AG09319 (cell line): ENCODE measurements around the gene MLC1.

ENCODE experiments used
- DNase-seq: peaks from one replicate; pipeline ENCODE4 v3.0.0-alpha.2; 2010; ENCODE audit warnings: low read depth; ENCODE audit errors: extremely low read depth
- TF ChIP-seq, protein P1 (sequence below): IDR thresholded peaks from 2 replicates; pipeline ENCODE4 v1.5.1; 2011; ENCODE audit warnings: low read depth, mild to moderate bottlenecking, inconsistent platforms, low read length, moderate library complexity

MLC1 gene

DNA sequence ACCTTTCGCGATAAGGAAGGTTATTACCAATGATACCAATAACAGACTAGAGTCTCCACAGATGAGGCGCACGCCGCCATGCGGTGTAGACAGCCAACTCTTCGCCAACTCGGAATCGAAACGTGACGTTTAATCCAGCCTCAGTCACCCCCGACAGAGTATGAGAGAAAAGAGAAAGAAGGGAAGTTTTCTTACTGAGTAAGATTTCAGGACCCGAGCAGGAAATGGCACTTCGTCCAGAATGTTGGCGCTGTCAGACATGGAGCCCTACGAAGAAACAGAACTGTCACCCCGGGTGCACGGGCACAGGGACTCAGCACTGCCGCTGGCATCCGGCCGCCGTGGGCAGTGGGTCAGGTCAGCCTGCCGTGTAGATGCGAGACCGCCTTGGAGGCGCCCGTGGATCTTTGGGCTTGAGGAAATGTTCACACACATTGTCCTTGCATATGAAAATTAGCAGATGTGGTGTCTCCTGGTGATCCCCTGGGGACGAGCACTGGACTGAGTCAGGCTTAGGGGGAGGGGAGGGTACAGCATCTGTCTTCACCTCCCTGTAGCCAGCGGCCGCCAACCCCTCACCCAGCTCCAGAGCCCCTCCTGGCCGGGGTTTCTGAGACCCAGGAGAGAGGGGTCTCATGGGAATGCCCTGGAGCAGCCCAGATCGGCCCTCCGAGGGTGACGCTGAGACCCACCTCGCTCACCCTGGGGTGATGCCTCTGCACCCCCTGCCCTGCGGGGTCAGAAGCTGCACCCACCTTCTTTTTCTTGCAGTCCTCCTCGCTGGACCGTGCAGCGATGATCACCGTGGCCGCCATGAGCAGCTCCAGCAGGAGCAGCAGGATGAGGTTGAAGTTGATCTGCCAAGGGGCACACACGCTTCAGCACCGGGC, 8.3 kb downstream of the MLC1 start:
- TF ChIP-seq, protein P1, sequence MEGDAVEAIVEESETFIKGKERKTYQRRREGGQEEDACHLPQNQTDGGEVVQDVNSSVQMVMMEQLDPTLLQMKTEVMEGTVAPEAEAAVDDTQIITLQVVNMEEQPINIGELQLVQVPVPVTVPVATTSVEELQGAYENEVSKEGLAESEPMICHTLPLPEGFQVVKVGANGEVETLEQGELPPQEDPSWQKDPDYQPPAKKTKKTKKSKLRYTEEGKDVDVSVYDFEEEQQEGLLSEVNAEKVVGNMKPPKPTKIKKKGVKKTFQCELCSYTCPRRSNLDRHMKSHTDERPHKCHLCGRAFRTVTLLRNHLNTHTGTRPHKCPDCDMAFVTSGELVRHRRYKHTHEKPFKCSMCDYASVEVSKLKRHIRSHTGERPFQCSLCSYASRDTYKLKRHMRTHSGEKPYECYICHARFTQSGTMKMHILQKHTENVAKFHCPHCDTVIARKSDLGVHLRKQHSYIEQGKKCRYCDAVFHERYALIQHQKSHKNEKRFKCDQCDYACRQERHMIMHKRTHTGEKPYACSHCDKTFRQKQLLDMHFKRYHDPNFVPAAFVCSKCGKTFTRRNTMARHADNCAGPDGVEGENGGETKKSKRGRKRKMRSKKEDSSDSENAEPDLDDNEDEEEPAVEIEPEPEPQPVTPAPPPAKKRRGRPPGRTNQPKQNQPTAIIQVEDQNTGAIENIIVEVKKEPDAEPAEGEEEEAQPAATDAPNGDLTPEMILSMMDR = no peak
- no peak for DNase-seq

DNA sequence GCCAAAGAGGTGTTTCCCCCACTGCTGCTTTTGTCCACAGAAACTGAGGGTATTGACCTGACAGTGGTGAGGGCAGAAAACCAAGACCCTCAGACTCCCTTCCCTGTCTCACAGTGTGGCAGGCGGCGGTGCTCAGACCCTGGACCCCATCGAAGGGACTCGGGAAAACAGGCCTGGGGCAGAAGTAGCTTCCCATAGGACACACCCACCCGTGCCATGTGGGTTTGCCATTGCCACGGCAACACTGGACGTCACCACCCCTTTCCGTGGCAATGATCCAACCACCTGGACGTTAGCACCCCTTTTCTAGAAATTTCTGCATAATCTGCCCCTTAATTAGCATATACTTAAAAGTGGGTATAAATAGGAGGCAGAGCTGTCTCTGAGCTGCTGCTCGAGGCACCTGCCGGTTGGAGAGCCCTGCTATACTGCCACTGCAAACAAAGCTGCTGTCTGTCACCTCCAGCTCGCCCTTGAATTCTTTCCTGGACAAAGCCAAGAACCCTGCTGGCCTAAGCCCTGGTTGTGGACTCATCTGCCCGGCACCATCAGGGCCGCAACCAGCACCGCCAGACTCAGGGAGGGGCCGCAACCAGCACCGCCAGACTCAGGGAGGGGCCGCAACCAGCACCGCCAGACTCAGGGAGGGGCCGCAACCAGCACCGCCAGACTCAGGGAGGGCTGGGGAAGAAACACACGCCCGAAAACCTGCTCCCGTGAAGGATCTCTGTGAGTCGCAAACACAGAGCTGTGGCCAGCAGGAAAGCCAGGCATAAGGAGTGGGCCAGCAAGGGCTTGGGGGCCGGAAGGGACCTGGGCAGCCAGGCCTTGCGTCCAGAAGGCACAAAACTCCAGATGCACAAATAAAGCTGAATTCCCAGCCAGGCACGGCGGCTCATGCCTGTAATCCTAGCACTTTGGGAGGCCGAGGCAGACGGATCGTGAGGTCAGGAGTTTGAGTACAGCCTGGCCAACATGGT, 10.4 kb downstream of the MLC1 start:
- TF ChIP-seq, protein P1 = no peak
- no peak for DNase-seq

DNA sequence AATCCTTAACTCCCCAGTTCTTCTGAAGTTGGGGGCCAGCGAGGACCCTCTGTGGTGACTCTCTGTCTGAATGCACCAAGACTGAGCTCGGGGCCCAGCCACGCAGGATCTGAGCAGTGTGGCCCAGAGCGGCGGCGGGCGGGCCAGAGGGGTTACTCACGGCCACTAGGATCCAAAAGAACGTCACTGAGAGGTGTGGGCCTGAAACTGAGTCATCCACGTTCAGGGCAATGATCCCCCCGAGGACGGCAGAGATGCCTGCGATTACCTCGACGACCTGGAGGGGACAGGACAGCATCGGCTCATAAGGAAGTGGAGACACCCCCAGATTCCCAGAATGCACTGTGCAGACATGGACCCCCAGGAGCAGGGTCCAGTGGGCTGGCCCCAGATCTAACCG, 11.2 kb downstream of the MLC1 start:
- DNase-seq = no peak
- TF ChIP-seq, protein P1 = no peak

DNA sequence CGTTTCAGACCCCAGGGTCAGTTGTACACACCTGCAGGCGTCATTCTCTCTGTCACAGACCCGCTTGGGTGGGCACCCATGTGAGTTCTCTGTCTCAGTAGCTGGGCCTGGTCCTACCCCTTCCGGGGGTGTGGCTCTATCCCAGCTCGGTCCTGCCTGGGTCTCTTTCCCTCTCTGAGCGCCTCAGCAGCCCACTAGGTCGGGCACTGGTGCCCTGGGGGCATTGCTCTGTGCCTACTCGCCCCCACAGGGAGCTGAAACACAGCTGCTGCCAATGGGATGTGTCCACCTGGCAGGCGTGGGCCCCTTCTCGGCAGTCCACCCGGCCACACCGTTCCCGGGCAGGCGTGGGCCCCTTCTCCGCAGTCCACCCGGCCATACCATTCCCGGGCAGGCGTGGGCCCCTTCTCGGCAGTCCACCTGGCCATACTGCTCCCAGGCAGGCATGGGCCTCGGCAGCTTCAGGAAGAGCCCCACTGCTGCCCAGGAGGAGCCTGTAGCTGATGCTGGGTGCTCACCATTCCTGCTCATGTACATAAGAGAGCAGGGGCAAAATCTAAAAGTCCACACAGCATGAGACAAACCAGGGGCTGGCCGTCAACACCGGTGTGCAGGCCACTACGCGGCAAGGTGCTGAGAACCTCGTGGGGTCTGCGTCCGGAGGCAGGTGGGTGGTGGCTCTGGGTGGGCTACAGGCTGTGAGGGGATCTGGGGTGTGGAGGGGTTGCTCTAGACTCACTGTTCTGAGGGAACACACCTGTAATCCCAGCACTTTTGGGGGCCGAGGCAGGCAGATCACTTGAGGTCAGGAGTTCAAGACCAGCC, 12.3 kb downstream of the MLC1 start:
- no peak for DNase-seq
- TF ChIP-seq, protein P1 = no peak

DNA sequence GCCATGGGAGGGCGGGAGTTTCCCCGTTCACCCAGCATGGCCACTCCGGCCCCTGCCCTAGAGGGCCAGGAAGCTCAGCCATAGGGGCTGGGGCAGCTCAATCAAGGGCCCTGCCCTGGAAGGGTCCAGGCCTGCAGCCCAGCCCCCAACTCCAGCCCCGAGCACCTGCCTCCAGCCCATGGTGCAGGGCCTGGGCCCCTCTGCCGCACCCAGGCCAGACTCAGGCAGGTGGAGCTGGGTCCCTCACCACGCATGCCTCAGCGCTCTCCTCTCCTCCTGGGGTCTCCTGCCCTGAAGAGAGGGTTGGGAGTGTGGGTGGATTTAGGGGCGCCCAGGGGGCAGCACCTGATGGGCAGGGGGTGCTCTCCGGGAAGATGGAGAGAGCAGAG, 13.1 kb downstream of the MLC1 start:
- no peak for DNase-seq
- TF ChIP-seq, protein P1 = no peak

DNA sequence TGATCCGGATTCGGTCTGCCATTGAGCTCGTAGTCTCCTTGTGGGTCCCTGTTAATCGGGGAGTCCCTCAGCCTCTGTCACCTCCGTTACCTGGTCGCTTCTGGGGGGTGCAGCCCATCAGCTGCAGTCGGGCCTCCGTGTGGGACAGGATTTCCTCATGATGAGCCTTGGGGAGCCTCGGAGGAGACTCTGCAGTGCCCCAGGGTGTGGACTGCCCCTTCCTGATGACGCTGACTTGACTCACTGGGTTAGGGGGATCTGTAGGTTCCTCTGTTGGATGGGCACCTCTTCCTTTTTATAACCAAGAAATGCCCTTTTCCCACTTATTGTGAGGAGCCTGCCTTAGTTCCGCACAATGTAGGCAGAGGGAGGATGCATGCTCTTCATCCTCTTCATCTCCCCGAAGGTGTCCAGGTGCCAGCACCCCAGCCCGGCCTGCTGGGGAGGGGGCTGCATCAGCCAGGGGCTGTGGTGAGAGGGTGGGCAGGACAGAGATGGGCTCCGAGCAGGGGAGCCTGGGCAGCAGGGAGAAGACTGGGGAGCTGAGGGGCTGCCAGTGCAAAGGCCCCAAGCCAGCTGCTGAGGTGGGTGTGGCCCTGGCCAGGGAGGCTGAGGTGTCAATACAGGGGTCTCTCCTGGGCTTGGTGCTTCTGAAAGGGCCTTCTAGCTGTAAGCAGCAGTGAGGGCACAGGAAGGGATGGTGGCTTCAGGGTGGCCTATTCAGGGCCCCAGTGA, 13.6 kb downstream of the MLC1 start:
- DNase-seq = no peak
- TF ChIP-seq, protein P1 = no peak
